ENCODE results near the gene RXRA. TPM values are rescaled to one million over a fixed set of nuclear protein-coding genes. Genes with fewer than 3 reads are reported as not detected.

Gene RXRA
- total and polyA plus RNA-seq, 2 of the 13 experiments (the other 11 are each of a cell fraction or from before 2014, with no cell fraction given), result 18.9 to 29.2 TPM

GRCh38 chr9:134376386-134377142 is 50.3 kb downstream of the RXRA start (continued):
- TF ChIP-seq, protein P1, sequence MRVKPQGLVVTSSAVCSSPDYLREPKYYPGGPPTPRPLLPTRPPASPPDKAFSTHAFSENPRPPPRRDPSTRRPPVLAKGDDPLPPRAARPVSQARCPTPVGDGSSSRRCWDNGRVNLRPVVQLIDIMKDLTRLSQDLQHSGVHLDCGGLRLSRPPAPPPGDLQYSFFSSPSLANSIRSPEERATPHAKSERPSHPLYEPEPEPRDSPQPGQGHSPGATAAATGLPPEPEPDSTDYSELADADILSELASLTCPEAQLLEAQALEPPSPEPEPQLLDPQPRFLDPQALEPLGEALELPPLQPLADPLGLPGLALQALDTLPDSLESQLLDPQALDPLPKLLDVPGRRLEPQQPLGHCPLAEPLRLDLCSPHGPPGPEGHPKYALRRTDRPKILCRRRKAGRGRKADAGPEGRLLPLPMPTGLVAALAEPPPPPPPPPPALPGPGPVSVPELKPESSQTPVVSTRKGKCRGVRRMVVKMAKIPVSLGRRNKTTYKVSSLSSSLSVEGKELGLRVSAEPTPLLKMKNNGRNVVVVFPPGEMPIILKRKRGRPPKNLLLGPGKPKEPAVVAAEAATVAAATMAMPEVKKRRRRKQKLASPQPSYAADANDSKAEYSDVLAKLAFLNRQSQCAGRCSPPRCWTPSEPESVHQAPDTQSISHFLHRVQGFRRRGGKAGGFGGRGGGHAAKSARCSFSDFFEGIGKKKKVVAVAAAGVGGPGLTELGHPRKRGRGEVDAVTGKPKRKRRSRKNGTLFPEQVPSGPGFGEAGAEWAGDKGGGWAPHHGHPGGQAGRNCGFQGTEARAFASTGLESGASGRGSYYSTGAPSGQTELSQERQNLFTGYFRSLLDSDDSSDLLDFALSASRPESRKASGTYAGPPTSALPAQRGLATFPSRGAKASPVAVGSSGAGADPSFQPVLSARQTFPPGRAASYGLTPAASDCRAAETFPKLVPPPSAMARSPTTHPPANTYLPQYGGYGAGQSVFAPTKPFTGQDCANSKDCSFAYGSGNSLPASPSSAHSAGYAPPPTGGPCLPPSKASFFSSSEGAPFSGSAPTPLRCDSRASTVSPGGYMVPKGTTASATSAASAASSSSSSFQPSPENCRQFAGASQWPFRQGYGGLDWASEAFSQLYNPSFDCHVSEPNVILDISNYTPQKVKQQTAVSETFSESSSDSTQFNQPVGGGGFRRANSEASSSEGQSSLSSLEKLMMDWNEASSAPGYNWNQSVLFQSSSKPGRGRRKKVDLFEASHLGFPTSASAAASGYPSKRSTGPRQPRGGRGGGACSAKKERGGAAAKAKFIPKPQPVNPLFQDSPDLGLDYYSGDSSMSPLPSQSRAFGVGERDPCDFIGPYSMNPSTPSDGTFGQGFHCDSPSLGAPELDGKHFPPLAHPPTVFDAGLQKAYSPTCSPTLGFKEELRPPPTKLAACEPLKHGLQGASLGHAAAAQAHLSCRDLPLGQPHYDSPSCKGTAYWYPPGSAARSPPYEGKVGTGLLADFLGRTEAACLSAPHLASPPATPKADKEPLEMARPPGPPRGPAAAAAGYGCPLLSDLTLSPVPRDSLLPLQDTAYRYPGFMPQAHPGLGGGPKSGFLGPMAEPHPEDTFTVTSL (CRISPR knock-in tag; IDR thresholded peaks at IDR 0.05; ENCODE audit: borderline replicate concordance), result no peak
- TF ChIP-seq JARID2 (CRISPR knock-in tag; IDR thresholded peaks at IDR 0.05; ENCODE audit: insufficient replicate concordance) (no peak), ZBTB42 (CRISPR knock-in tag; IDR thresholded peaks at IDR 0.05) (no peak), SMYD3 (CRISPR knock-in tag; IDR thresholded peaks at IDR 0.05) (no peak), ZFP36L1 (CRISPR knock-in tag; IDR thresholded peaks at IDR 0.05) (no peak), MAZ (IDR thresholded peaks at IDR 0.05; ENCODE audit: borderline replicate concordance, low read depth, low read length) (no peak), MAZ (CRISPR knock-in tag; IDR thresholded peaks at IDR 0.05; ENCODE audit: low read depth) (no peak), ZNF335 (CRISPR knock-in tag; IDR thresholded peaks at IDR 0.05) (no peak), ZNF280B (CRISPR knock-in tag; IDR thresholded peaks at IDR 0.05; ENCODE audit: borderline replicate concordance) (no peak), CEBPB (IDR thresholded peaks at IDR 0.05; ENCODE audit: borderline replicate concordance, low read depth, low read length) (no peak), GABPA (IDR thresholded peaks at IDR 0.05; ENCODE audit: low read depth, low read length) (no peak), GABPA (CRISPR knock-in tag; IDR thresholded peaks at IDR 0.05; ENCODE audit: low read depth) (no peak), ZNF577 (CRISPR knock-in tag; IDR thresholded peaks at IDR 0.05; ENCODE audit: borderline replicate concordance, low read depth) (no peak), TARDBP (CRISPR knock-in tag; IDR thresholded peaks at IDR 0.05) (no peak), TAF15 (IDR thresholded peaks at IDR 0.05; ENCODE audit: low read depth, low read length, poor library complexity, severe bottlenecking) (no peak), ZNF615 (CRISPR knock-in tag; IDR thresholded peaks at IDR 0.05; ENCODE audit: borderline replicate concordance) (no peak), ZNF772 (CRISPR knock-in tag; IDR thresholded peaks at IDR 0.05) (no peak), CREBL2 (CRISPR knock-in tag; IDR thresholded peaks at IDR 0.05; ENCODE audit: borderline replicate concordance) (no peak)
- TF ChIP-seq, protein P2, sequence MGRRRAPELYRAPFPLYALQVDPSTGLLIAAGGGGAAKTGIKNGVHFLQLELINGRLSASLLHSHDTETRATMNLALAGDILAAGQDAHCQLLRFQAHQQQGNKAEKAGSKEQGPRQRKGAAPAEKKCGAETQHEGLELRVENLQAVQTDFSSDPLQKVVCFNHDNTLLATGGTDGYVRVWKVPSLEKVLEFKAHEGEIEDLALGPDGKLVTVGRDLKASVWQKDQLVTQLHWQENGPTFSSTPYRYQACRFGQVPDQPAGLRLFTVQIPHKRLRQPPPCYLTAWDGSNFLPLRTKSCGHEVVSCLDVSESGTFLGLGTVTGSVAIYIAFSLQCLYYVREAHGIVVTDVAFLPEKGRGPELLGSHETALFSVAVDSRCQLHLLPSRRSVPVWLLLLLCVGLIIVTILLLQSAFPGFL (CRISPR knock-in tag; IDR thresholded peaks at IDR 0.05), result no peak
